Lower leg skin (tissue), 3 donors: ENCODE data around the gene NEURL1.

Experiments
- CTCF ChIP-seq, 3 donors: fragments of 450-650 bp; IDR thresholded peaks; one replicate each; pipeline ENCODE4 v1.5.1; 2016; ENCODE audit warnings: antibody characterized with exemption in 3 of 3, mild to moderate bottlenecking in 3 of 3, moderate library complexity in 2 of 3
- POLR2A ChIP-seq, 2 donors: fragments of 450-650 bp; IDR thresholded peaks; one replicate each; pipeline ENCODE4 v1.6.1; 2016 to 2017; ENCODE audit warnings: antibody characterized with exemption in 2 of 2, mild to moderate bottlenecking in 1 of 2, moderate library complexity in 1 of 2

GRCh38 chr10:103551619-103552602, 58.4 kb downstream of the NEURL1 start:
- no peak for TF ChIP-seq POLR2A (IDR thresholded peaks at IDR 0.05)
- TF ChIP-seq CTCF (IDR thresholded peaks at IDR 0.05), result no peak
